ENCODE data around the gene LIMCH1.

LIMCH1 gene

DNA sequence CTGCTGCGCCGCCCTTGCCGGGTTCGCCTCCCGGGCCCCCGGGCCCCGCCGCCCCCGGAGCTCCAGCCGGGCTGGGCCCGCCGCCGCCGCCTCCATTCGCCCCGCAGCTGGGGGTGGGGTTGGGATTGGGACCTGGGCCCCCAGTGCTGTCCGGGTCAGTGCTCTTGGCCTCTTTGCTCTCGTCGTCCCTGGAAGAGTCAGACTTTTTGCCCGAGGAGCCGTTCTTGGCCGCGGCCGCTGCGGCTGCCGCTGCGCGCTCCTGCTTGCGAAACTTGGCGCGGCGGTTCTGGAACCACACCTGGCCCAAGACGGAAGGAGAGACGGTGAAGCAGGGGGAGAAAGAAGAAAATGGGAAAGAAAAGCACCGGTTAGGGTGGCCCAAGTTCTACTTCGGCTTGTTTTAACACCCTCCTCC lies 208.1 kb downstream of the LIMCH1 start:
- WGBS (ENCODE audit: extremely low coverage, insufficient coverage, low lambda C conversion rate), result no CpG with 5 or more reads among the region's 36 CpGs
- peak; percentile 32 for DNase-seq
- no peak overlapping the region for H3K23ac ChIP-seq (ENCODE audit: low read length)

DNA sequence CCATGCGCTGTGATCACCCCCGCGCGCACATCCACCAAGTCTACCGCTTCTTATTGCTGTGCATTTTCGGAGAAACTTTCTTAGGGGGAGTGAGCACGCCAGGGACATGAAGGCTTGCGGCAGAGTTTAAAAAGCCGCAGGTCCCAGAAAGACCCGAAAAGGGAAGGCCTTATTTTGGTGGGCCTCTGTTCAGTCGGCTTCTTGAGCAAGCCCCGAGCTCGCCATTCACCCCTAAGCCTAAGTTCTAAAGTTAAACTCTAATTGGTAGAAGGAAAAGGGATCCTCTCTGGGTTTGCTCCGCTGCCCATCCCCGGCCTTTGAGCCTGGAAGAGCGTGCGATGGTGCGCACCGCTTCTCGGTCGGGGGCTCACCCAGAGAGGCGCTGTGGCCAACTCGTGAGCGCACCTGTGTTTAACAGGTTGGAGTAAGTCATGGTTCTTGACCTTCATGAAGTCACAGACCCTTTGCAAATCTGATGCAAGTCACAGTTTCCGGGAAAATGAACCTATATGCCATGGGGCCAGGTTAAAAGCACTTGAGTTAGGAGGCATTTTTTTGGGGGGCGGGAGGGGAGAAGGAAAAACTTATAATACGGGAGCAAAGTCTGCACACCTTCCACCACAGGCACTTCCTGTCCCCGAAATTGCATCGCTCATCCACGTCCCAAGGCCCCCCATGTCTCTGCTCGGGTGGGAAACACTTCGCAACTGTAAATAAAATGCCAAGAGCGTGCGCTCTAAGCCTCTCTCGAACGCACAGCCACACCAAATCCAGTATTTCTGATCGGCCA lies 208.7 kb downstream of the LIMCH1 start:
- Histone ChIP-seq H2BK5ac (ENCODE audit: low read length) (no peak overlapping the region), H3K27ac (ENCODE audit: low read depth, low read length) (no peak overlapping the region), H3K4me1 (ENCODE audit: control insufficient read depth, low read depth, low read length) (peaks cover 3% of the 10 kb centered on the region), H2BK120ac (ENCODE audit: low read depth, low read length) (no peak overlapping the region), H3K18ac (ENCODE audit: low read length) (no peak overlapping the region), H3K79me1 (ENCODE audit: low read length) (no peaks in the 10 kb centered on the region), H2BK15ac (replicated peaks; ENCODE audit: low read depth) (no peak overlapping the region), H3K4me2 (ENCODE audit: low read length) (peak overlapping the region; percentile 25), H3K9ac (ENCODE audit: low read length) (no peak overlapping the region), H3K79me2 (ENCODE audit: control insufficient read depth, insufficient read depth, low read length) (no peaks in the 10 kb centered on the region), H3K56ac (ENCODE audit: low read length) (no peak overlapping the region), H3K36me3 (ENCODE audit: control insufficient read depth, insufficient read depth, low read length) (no peaks in the 10 kb centered on the region), H3K4me3 (ENCODE audit: low read length) (no peak overlapping the region), H3K27me3 (ENCODE audit: insufficient read depth, low read length, poor library complexity) (peaks cover 91% of the 10 kb centered on the region), H2AK5ac (ENCODE audit: low read length) (no peak overlapping the region), H4K5ac (ENCODE audit: low read length) (no peak overlapping the region), H3K23ac (ENCODE audit: low read length) (peak overlapping the region; percentile 98), H3K4ac (ENCODE audit: low read depth, low read length) (no peak overlapping the region), H4K8ac (ENCODE audit: low read depth, low read length) (no peak overlapping the region)
- WGBS (ENCODE audit: extremely low coverage, insufficient coverage, low lambda C conversion rate), result no CpG with 5 or more reads among the region's 37 CpGs
- peak; percentile 34 for DNase-seq

More for the DNA sequence above, 208.1 kb downstream of the LIMCH1 start:
- no peak overlapping the region for H3K4me3 ChIP-seq (ENCODE audit: low read length)
- no peak overlapping the region for H2BK5ac ChIP-seq (ENCODE audit: low read length)
- H3K9ac ChIP-seq (ENCODE audit: low read length), result no peak overlapping the region
- H4K5ac ChIP-seq (ENCODE audit: low read length), result no peak overlapping the region
- no peaks in the 10 kb centered on the region for H3K79me2 ChIP-seq (ENCODE audit: control insufficient read depth, insufficient read depth, low read length)
- H3K36me3 ChIP-seq (ENCODE audit: control insufficient read depth, insufficient read depth, low read length), result no peaks in the 10 kb centered on the region
- H2BK120ac ChIP-seq (ENCODE audit: low read depth, low read length), result no peak overlapping the region
- no peaks in the 10 kb centered on the region for H3K79me1 ChIP-seq (ENCODE audit: low read length)
- H3K18ac ChIP-seq (ENCODE audit: low read length), result no peak overlapping the region
- no peak overlapping the region for H2AK5ac ChIP-seq (ENCODE audit: low read length)
- no peak overlapping the region for H2BK15ac ChIP-seq (replicated peaks; ENCODE audit: low read depth)
- H3K27ac ChIP-seq (ENCODE audit: low read depth, low read length), result no peak overlapping the region
- peak overlapping the region; percentile 25 for H3K4me2 ChIP-seq (ENCODE audit: low read length)
- no peak overlapping the region for H3K56ac ChIP-seq (ENCODE audit: low read length)
- no peak overlapping the region for H4K8ac ChIP-seq (ENCODE audit: low read depth, low read length)
- H3K4me1 ChIP-seq (ENCODE audit: control insufficient read depth, low read depth, low read length), result no peaks in the 10 kb centered on the region
- H3K4ac ChIP-seq (ENCODE audit: low read depth, low read length), result no peak overlapping the region
- peaks cover 87% of the 10 kb centered on the region for H3K27me3 ChIP-seq (ENCODE audit: insufficient read depth, low read length, poor library complexity)

DNA sequence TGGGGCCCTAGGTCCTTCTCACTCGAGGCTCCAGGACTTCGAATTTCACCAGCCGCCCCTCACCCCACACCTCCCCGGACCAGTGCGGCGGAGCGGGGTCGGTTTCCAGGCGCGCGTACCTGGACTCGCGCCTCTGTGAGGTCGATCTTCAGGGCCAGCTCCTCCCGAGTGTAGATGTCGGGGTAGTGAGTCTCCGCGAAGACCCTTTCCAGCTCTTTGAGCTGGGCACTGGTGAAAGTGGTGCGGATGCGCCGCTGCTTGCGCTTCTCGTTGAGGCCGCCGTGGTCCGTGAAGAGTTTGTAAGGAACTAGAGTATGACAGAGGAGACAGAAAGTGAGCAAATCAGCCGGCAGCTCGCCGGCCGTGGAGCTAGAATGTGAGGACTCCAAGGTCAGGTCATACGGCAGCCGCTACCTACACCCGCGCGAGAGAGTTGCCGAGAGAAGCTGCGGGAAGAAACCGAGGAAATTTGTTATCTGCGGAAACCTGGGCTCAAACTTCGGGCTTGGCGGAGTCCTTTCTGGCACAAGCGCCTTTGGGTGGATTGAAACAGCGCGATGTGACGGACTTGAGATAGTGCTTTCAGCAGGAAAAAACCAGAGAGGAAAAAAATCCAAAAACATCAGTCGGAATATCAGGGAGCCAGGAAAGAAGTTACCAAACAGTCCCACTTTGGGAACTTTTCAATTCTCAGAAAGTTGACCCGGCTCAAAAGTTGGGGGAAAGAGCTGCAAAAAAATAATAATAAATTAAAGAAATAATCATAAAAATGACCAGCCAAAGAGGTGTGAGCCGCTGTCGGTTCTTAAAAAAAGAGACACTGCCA lies 209.5 kb downstream of the LIMCH1 start:
- Histone ChIP-seq H2BK120ac (ENCODE audit: low read depth, low read length) (no peak overlapping the region), H3K4me2 (ENCODE audit: low read length) (no peak overlapping the region), H3K56ac (ENCODE audit: low read length) (no peak overlapping the region), H2AK5ac (ENCODE audit: low read length) (no peak overlapping the region), H3K79me1 (ENCODE audit: low read length) (no peaks in the 10 kb centered on the region), H2BK15ac (replicated peaks; ENCODE audit: low read depth) (no peak overlapping the region), H4K8ac (ENCODE audit: low read depth, low read length) (no peak overlapping the region), H3K36me3 (ENCODE audit: control insufficient read depth, insufficient read depth, low read length) (no peaks in the 10 kb centered on the region), H3K4ac (ENCODE audit: low read depth, low read length) (no peak overlapping the region), H3K27me3 (ENCODE audit: insufficient read depth, low read length, poor library complexity) (peaks cover 96% of the 10 kb centered on the region), H2BK5ac (ENCODE audit: low read length) (no peak overlapping the region), H4K5ac (ENCODE audit: low read length) (no peak overlapping the region), H3K9ac (ENCODE audit: low read length) (no peak overlapping the region), H3K23ac (ENCODE audit: low read length) (peak overlapping the region; percentile 66), H3K4me1 (ENCODE audit: control insufficient read depth, low read depth, low read length) (peaks cover 3% of the 10 kb centered on the region), H3K4me3 (ENCODE audit: low read length) (no peak overlapping the region), H3K27ac (ENCODE audit: low read depth, low read length) (no peak overlapping the region), H3K18ac (ENCODE audit: low read length) (no peak overlapping the region), H3K79me2 (ENCODE audit: control insufficient read depth, insufficient read depth, low read length) (no peaks in the 10 kb centered on the region)
- DNase-seq, result peak; percentile 51
- no CpG with 5 or more reads among the region's 49 CpGs for WGBS (ENCODE audit: extremely low coverage, insufficient coverage, low lambda C conversion rate)

DNA sequence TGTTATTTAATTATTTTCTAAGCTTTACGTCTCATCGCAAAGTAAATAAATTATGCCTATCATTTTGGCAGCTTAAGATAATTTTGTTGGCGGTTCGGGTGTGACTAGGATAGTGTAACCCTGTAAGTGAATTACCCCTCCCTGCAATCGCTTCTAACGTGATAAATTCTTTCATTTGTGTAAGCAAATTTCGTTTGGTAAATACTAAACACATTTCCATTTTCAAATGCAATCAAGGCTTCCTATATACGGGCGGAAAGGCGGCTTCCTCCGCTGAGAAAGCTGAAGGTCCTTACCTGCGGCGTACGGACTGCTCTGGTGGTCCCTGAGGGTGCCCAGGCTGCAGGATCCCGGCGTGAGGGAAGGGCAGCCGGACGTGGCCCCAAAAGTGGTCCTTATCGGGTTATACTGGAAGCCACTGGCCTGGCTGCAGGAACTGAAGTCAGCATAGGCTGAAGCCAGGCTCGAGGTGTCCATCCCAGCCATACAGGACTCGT lies 210.2 kb downstream of the LIMCH1 start:
- H3K23ac ChIP-seq (ENCODE audit: low read length), result no peak overlapping the region
- H3K18ac ChIP-seq (ENCODE audit: low read length), result no peak overlapping the region
- no CpG with 5 or more reads among the region's 21 CpGs for WGBS (ENCODE audit: extremely low coverage, insufficient coverage, low lambda C conversion rate)
- no peak overlapping the region for H3K4me2 ChIP-seq (ENCODE audit: low read length)
- H3K27me3 ChIP-seq (ENCODE audit: insufficient read depth, low read length, poor library complexity), result peaks cover 95% of the 10 kb centered on the region
- no peaks in the 10 kb centered on the region for H3K79me1 ChIP-seq (ENCODE audit: low read length)
- H2BK15ac ChIP-seq (replicated peaks; ENCODE audit: low read depth), result no peak overlapping the region
- peak; percentile 33 for DNase-seq
- H3K4me1 ChIP-seq (ENCODE audit: control insufficient read depth, low read depth, low read length), result peaks cover 3% of the 10 kb centered on the region
- H3K56ac ChIP-seq (ENCODE audit: low read length), result no peak overlapping the region
- H2AK5ac ChIP-seq (ENCODE audit: low read length), result no peak overlapping the region
- no peak overlapping the region for H3K4ac ChIP-seq (ENCODE audit: low read depth, low read length)
- H4K5ac ChIP-seq (ENCODE audit: low read length), result no peak overlapping the region
- H3K4me3 ChIP-seq (ENCODE audit: low read length), result no peak overlapping the region
- no peak overlapping the region for H3K27ac ChIP-seq (ENCODE audit: low read depth, low read length)
- no peak overlapping the region for H2BK120ac ChIP-seq (ENCODE audit: low read depth, low read length)
- no peak overlapping the region for H2BK5ac ChIP-seq (ENCODE audit: low read length)
- no peak overlapping the region for H3K9ac ChIP-seq (ENCODE audit: low read length)
- no peaks in the 10 kb centered on the region for H3K36me3 ChIP-seq (ENCODE audit: control insufficient read depth, insufficient read depth, low read length)
- H4K8ac ChIP-seq (ENCODE audit: low read depth, low read length), result no peak overlapping the region
- no peaks in the 10 kb centered on the region for H3K79me2 ChIP-seq (ENCODE audit: control insufficient read depth, insufficient read depth, low read length)

DNA sequence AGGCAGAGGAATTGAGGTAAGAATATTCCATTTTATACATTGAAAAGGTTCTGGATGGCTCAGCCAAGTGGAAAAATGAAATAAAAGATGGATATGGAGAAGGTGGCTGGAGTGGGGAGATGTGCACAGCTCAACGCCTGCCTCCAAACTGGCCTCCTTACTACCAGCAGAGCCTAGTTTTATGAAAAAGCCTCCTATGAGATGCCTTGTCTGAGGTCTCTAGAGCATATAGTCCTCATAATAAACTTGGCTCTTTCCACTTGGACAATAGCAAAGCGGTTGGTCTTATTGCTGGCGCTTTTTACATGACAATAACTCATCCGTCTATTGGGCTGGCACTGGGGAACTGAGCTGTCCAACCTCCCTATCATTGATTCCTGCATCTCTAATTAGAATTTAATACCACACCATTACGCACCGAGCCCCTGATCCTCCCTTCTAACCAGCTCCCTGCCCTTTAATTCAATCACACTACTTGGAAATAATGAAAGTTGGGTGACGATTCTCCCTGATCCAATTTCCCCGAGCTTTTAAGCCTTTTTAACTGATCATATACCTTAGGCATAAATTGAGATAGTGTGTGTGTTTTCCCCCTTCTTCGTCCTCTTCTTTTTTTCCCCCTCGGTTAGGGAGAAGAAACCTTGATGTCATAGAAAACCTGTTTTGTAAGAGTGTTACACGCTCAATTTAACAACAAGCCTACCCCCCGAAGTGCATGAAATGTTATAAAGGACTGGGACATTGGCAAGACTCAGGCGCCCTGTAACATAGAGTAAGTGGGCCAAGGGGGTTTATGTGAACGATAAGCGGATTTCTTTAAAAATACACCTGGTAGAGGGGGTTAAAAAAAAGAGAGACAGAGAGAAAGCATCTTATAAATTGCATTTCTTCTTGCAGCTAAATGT lies 210.9 kb downstream of the LIMCH1 start, which contains the start of gene PHOX2B:
Gene PHOX2B (minus strand): TSS at position 155 of the 905 bp plus-strand sequence. CDS start 115 bp downstream, at position 40.
- H3K4ac ChIP-seq (ENCODE audit: low read depth, low read length), result no peak within 1 kb of the TSS
- no peak within 1 kb of the TSS for H2BK5ac ChIP-seq (ENCODE audit: low read length)
- no peaks in the 10 kb centered on the region for H3K36me3 ChIP-seq (ENCODE audit: control insufficient read depth, insufficient read depth, low read length)
- no peak within 1 kb of the TSS for H2BK15ac ChIP-seq (replicated peaks; ENCODE audit: low read depth)
- H2BK120ac ChIP-seq (ENCODE audit: low read depth, low read length), result no peak within 1 kb of the TSS
- no CpG with 5 or more reads among the region's 15 CpGs for WGBS (ENCODE audit: extremely low coverage, insufficient coverage, low lambda C conversion rate)
- no peak within 1 kb of the TSS for H3K56ac ChIP-seq (ENCODE audit: low read length)
- no peak within 1 kb of the TSS for H3K23ac ChIP-seq (ENCODE audit: low read length)
- H3K18ac ChIP-seq (ENCODE audit: low read length), result no peak within 1 kb of the TSS
- no peak within 1 kb of the TSS for H4K5ac ChIP-seq (ENCODE audit: low read length)
- H3K4me2 ChIP-seq (ENCODE audit: low read length), result no peak within 1 kb of the TSS
- H3K27ac ChIP-seq (ENCODE audit: low read depth, low read length), result no peak within 1 kb of the TSS
- H3K9ac ChIP-seq (ENCODE audit: low read length), result no peak within 1 kb of the TSS
- H3K79me1 ChIP-seq (ENCODE audit: low read length), result no peaks in the 10 kb centered on the region
- H2AK5ac ChIP-seq (ENCODE audit: low read length), result no peak within 1 kb of the TSS
- no peak within 1 kb of the TSS for H4K8ac ChIP-seq (ENCODE audit: low read depth, low read length)
- DNase-seq, result no peak
- H3K4me3 ChIP-seq (ENCODE audit: low read length), result no peak within 1 kb of the TSS
- peaks cover 3% of the 10 kb centered on the region for H3K4me1 ChIP-seq (ENCODE audit: control insufficient read depth, low read depth, low read length)
- H3K27me3 ChIP-seq (ENCODE audit: insufficient read depth, low read length, poor library complexity), result peaks cover 94% of the 10 kb centered on the region
- no peaks in the 10 kb centered on the region for H3K79me2 ChIP-seq (ENCODE audit: control insufficient read depth, insufficient read depth, low read length)

All from mesendoderm (in vitro differentiated cells).